Psoas muscle (tissue), 8 donors: ENCODE measurements around the gene RIPOR3. TPM values are rescaled to one million over a fixed set of nuclear protein-coding genes. Genes with fewer than 3 reads are reported as not detected.

ENCODE experiments used
- ATAC-seq, 4 donors: fragments of 200-7000 bp; cut with Tn5 transposase; one replicate each; pipeline ENCODE4 v1.9.1; 2020; ENCODE audit warnings: moderate library complexity in 3 of 4, mild to moderate bottlenecking in 2 of 4
- DNase-seq, 2 donors: peaks; one replicate each; pipeline ENCODE4 v3.0.0-alpha.2; 2020
- H3K27ac ChIP-seq: fragments of 200-600 bp; one replicate; pipeline ENCODE4 v1.8.0; 2022
- H3K27me3 ChIP-seq, 3 donors: fragments of 200-600 bp in 1 of 3; one replicate each; pipeline versions ENCODE4 v1.6.1 to v1.8.0; 2013 to 2022; ENCODE audit warnings: low read length in 2 of 3, mild to moderate bottlenecking in 2 of 3, moderate library complexity in 1 of 3; ENCODE audit not compliant: insufficient read depth in 3 of 3
- H3K36me3 ChIP-seq, 2 donors: fragments of 200-600 bp in 1 of 2; one replicate each; pipeline versions ENCODE4 v1.6.1 to v1.8.0; 2013 to 2022; ENCODE audit warnings: low read depth in 1 of 2, mild to moderate bottlenecking in 1 of 2, moderate library complexity in 1 of 2; ENCODE audit not compliant: insufficient read depth in 1 of 2
- H3K4me1 ChIP-seq: fragments of 200-600 bp; one replicate; pipeline ENCODE4 v1.8.0; 2022
- H3K4me3 ChIP-seq: fragments of 200-600 bp; one replicate; pipeline ENCODE4 v1.8.0; 2022; ENCODE audit warnings: mild to moderate bottlenecking
- H3K9me3 ChIP-seq: fragments of 200-600 bp; one replicate; pipeline ENCODE4 v1.8.0; 2022
- CTCF ChIP-seq: fragments of 200-600 bp; IDR thresholded peaks from one replicate; pipeline ENCODE4 v1.8.0; 2022; ENCODE audit warnings: antibody characterized with exemption
- WGBS, 3 donors: extraction: QIAGEN DNeasy Blood & Tissue Kit; methylation state at CpG; one replicate each; pipeline versions ENCODE4 v1.1.6 to v1.1.7; 2013; 5-methylcytosine and 5-hydroxymethylcytosine counted together
- intact Hi-C, 2 donors: fragments of 100-400 bp; cut with DNase I; formaldehyde crosslinking; loops; one replicate each; pipeline versions ENCODE4 v1.11.0 to v1.14.2; 2022
- polyA plus RNA-seq, 3 donors: library from polyadenylated mRNA; stranded (reverse); fragments of 200-250 nt; gene quantifications; one replicate each; pipeline ENCODE4 v1.2.3, GENCODE V29; 2013
- total RNA-seq, 4 donors: library from RNA; stranded (reverse); fragmentation: NEBNext Ultra II Directional in 2 of 4; extraction: Animal tissue kit (Norgen Biotek cat#: 25700) in 2 of 4; gene quantifications; one replicate each; pipeline versions ENCODE4 v1.2.1 to v1.2.4, GENCODE V29; 2021 to 2023
- donor health status: healthy with polysubstance abuse.
- donor health status: DM: no; HTN: no; CAD: no; lungs with moderate emphysema.
- donor health status: Bipolar disorder and iron deficiency.
- donor health status: healthy.
- donor health status: DM: yes; HTN: yes; CAD: no.
- donor health status: DM: no; HTN: no; CAD: no.
- donor health status: DM: no; HTN: no; CAD: no.
- donor health status: DM: yes; HTN: yes; CAD: no.

The RIPOR3 gene
- total and polyA plus RNA-seq, 7 donors, result 3.1 to 5.7 (median 5.2) TPM

- ATAC-seq (peak in 2 of 4 donors; percentile 0 to 2), DNase-seq (no peak)
- intact Hi-C loops, result no loop called here
- Histone ChIP-seq H3K4me1 (peaks cover 16% of the 10 kb centered on the region), H3K9me3 (no peaks in the 10 kb centered on the region), H3K4me3 (peak overlapping the region; percentile 91), H3K27me3 (no peaks in the 10 kb centered on the region), H3K36me3 (no peaks in the 10 kb centered on the region), H3K27ac (peak overlapping the region; percentile 69)
- WGBS, 3 donors, result 35 to 38% (median 36%) methylated on average over 21 of the region's 21 CpGs
- no peak for TF ChIP-seq CTCF
Measured at GRCh38 chr20:50729901-50730764, 38.8 kb upstream of the RIPOR3 start.

GRCh38 chr20:50728981-50729874 lies 37.9 kb upstream of the RIPOR3 start:
- TF ChIP-seq CTCF, result no peak
- WGBS, 3 donors, result 80 to 86% (median 81%) methylated on average over 11 of the region's 11 CpGs
- Histone ChIP-seq H3K36me3 (no peaks in the 10 kb centered on the region), H3K27ac (no peak overlapping the region), H3K4me1 (peaks cover 23% of the 10 kb centered on the region), H3K27me3 (no peaks in the 10 kb centered on the region), H3K9me3 (no peaks in the 10 kb centered on the region), H3K4me3 (no peak overlapping the region)
- ATAC-seq (no peak), DNase-seq (no peak)
- intact Hi-C loops, result no loop called here

- Histone ChIP-seq H3K4me1 (peaks cover 23% of the 10 kb centered on the region), H3K9me3 (no peaks in the 10 kb centered on the region), H3K36me3 (no peaks in the 10 kb centered on the region), H3K27me3 (no peaks in the 10 kb centered on the region), H3K4me3 (no peak overlapping the region), H3K27ac (no peak overlapping the region)
- no peak for ATAC-seq
- intact Hi-C loops, result no loop called here
- no peak for DNase-seq
- 86 to 91% (median 90%) methylated on average over 4 of the region's 4 CpGs for WGBS, 3 donors
- TF ChIP-seq CTCF, result no peak
Measured at GRCh38 chr20:50728486-50728980, 37.2 kb upstream of the RIPOR3 start.

GRCh38 chr20:50727792-50728485 lies 36.6 kb upstream of the RIPOR3 start:
- intact Hi-C loops, result no loop called here
- H3K9me3 ChIP-seq, result no peaks in the 10 kb centered on the region
- H3K4me1 ChIP-seq, result peaks cover 23% of the 10 kb centered on the region
- no peaks in the 10 kb centered on the region for H3K27me3 ChIP-seq
- H3K27ac ChIP-seq, result no peak overlapping the region
- no peaks in the 10 kb centered on the region for H3K36me3 ChIP-seq
- no peak for ATAC-seq
- no peak overlapping the region for H3K4me3 ChIP-seq
- 56 to 67% (median 62%) methylated on average over 8 of the region's 8 CpGs for WGBS, 3 donors
- no peak for TF ChIP-seq CTCF
- no peak for DNase-seq
